HepG2 (cell line): ENCODE data around the gene ZNF667. TPM values are rescaled to one million over a fixed set of nuclear protein-coding genes. Genes with fewer than 3 reads are reported as not detected.

Source experiments
- ATAC-seq: fragments of 200-7000 bp; cut with Tn5 transposase; 3 replicates; pipeline ENCODE4 v1.9.1; 2020; ENCODE audit warnings: mild to moderate bottlenecking, moderate library complexity
- BruUV-seq: library from RNA; stranded (reverse); fragments of 400-500 nt; replicated peaks from 2 replicates; lab custom pipeline; 2021; lab: Mats Ljungman, UMichigan
- CTCF ChIA-PET: fragments of 300-600 bp; formaldehyde crosslinking; extraction: SDS; loops from one replicate; lab custom pipeline; 2021; ENCODE audit warnings: low total read pairs, inconsistent platforms, low intra/inter-chr PET ratio; lab: Yijun Ruan, JAX
- POLR2A ChIA-PET: fragments of 350-600 bp; sonication (Branson Sonifier 250); formaldehyde crosslinking; loops from one replicate; lab custom pipeline; 2020; ENCODE audit warnings: antibody characterized with exemption, inconsistent platforms; lab: Yijun Ruan, JAX
- DNase-seq: peaks from one replicate; pipeline ENCODE4 v3.0.0-alpha.2; 2015; ENCODE audit warnings: low spot score
- FAIRE-seq: peaks from 3 replicates; lab custom pipeline; 2011; peaks lifted over from hg19 to GRCh38; lab: Jason Lieb, UNC
- H2AFZ ChIP-seq: one replicate; pipeline ENCODE4 v1.6.1; 2011; ENCODE audit warnings: low read length, inconsistent platforms
- H3K27ac ChIP-seq: fragments of 300-600 bp; 3 replicates; pipeline ENCODE4 v1.8.0; 2011; ENCODE audit warnings: mixed run types, mild to moderate bottlenecking, mixed read lengths, low read length, inconsistent platforms; ENCODE audit not compliant: insufficient read depth; ENCODE audit errors: extremely low read length
- H3K27me3 ChIP-seq, 2 experiments: fragments of 200-600 bp in 1 of 2; 2 replicates in 1 of 2; 3 replicates in 1 of 2; pipeline versions ENCODE4 v1.6.0 to v1.8.0; 2011; ENCODE audit warnings: low read length in 2 of 2, mild to moderate bottlenecking in 2 of 2, moderate library complexity in 2 of 2, inconsistent platforms in 1 of 2; ENCODE audit not compliant: insufficient read depth in 2 of 2, control insufficient read depth in 1 of 2
- H3K36me3 ChIP-seq, 2 experiments: fragments of 200-600 bp in 1 of 2; replicated peaks in 1 of 2; 2 replicates in 1 of 2; 3 replicates in 1 of 2; pipeline versions ENCODE4 v1.5.1 to v1.8.0; 2011; ENCODE audit warnings: low read length in 2 of 2, inconsistent platforms in 1 of 2; ENCODE audit not compliant: insufficient read depth in 2 of 2, control insufficient read depth in 1 of 2
- H3K4me1 ChIP-seq: 2 replicates; pipeline ENCODE4 v1.5.1; 2012; ENCODE audit warnings: low read length, inconsistent platforms; ENCODE audit not compliant: insufficient read depth
- H3K4me2 ChIP-seq: 2 replicates; pipeline ENCODE4 v1.6.0; 2011; ENCODE audit warnings: low read depth, low read length, inconsistent platforms
- H3K4me3 ChIP-seq, 3 experiments: fragments of 200-600 bp in 1 of 3; sonication (generic), shearing (Covaris generic) in 1 of 3; replicated peaks in 1 of 3; 2 replicates each; pipeline ENCODE4 v1.5.1; 2011 to 2016; ENCODE audit warnings: low read length in 3 of 3, inconsistent platforms in 2 of 3, low read depth in 2 of 3, mild to moderate bottlenecking in 2 of 3, control low read depth in 1 of 3, mixed read lengths in 1 of 3; ENCODE audit not compliant: insufficient read depth in 1 of 3
- H3K79me2 ChIP-seq: one replicate; pipeline ENCODE4 v1.6.1; 2011; ENCODE audit warnings: low read length, inconsistent platforms; ENCODE audit not compliant: insufficient read depth
- H3K9ac ChIP-seq: 2 replicates; pipeline ENCODE4 v1.6.0; 2011; ENCODE audit warnings: mild to moderate bottlenecking, low read depth, low read length, inconsistent platforms; ENCODE audit not compliant: insufficient read depth
- H3K9me3 ChIP-seq: 2 replicates; pipeline ENCODE4 v1.5.1; 2012; ENCODE audit warnings: mild to moderate bottlenecking, low read length
- H4K20me1 ChIP-seq: 2 replicates; pipeline ENCODE4 v1.6.0; 2011; ENCODE audit warnings: inconsistent platforms, mild to moderate bottlenecking, low read length, moderate library complexity; ENCODE audit not compliant: insufficient read depth
- ATAD3A ChIP-seq: sonication (generic); formaldehyde crosslinking; IDR thresholded peaks from 2 replicates; pipeline ENCODE4 v1.4.0; 2020; ENCODE audit warnings: missing genetic modification reagents
- CEBPB ChIP-seq: IDR thresholded peaks from 2 replicates; pipeline ENCODE4 v1.6.1; 2011; ENCODE audit warnings: low read depth, low read length, improper control_type of control experiment, borderline replicate concordance
- KAT7 ChIP-seq: IDR thresholded peaks from 2 replicates; pipeline ENCODE4 v1.6.1; 2018; ENCODE audit warnings: borderline replicate concordance, missing compliant biosample characterization
- RFX5 ChIP-seq: IDR thresholded peaks from 2 replicates; pipeline ENCODE4 v1.6.1; 2011; ENCODE audit warnings: low read depth, low read length, improper control_type of control experiment
- SMAD9 ChIP-seq: sonication (generic); formaldehyde crosslinking; IDR thresholded peaks from 2 replicates; pipeline ENCODE4 v1.5.1; 2020; ENCODE audit warnings: mild to moderate bottlenecking, missing genetic modification reagents
- SRSF4 ChIP-seq: fragments of 200-400 bp; formaldehyde crosslinking; IDR thresholded peaks from one replicate; pipeline ENCODE4 v1.6.1; 2018; ENCODE audit warnings: mild to moderate bottlenecking, low read depth, low read length, moderate library complexity; ENCODE audit not compliant: poor library complexity, severe bottlenecking
- STAG1 ChIP-seq: sonication (generic); formaldehyde crosslinking; IDR thresholded peaks from 2 replicates; pipeline ENCODE4 v1.4.0; 2020; ENCODE audit warnings: missing genetic modification reagents
- ZMYM3 ChIP-seq: sonication (generic); formaldehyde crosslinking; IDR thresholded peaks from 2 replicates; pipeline ENCODE4 v1.5.1; 2020; ENCODE audit warnings: mild to moderate bottlenecking, missing genetic modification reagents
- ZNF18 ChIP-seq: sonication (generic); formaldehyde crosslinking; IDR thresholded peaks from 2 replicates; pipeline ENCODE4 v1.8.0; 2022; ENCODE audit warnings: mild to moderate bottlenecking, missing genetic modification reagents; ENCODE audit not compliant: insufficient replicate concordance
- ZNF530 ChIP-seq: sonication (generic); formaldehyde crosslinking; IDR thresholded peaks from 2 replicates; pipeline ENCODE4 v1.5.0; 2020; ENCODE audit warnings: low read depth, mild to moderate bottlenecking, missing genetic modification reagents
- ZNF800 ChIP-seq: sonication (generic); formaldehyde crosslinking; IDR thresholded peaks from 2 replicates; pipeline ENCODE4 v1.4.0; 2020; ENCODE audit warnings: missing genetic modification reagents
- ZSCAN12 ChIP-seq: sonication (generic); formaldehyde crosslinking; IDR thresholded peaks from 2 replicates; pipeline ENCODE4 v1.9.0; 2021; ENCODE audit warnings: mild to moderate bottlenecking, missing genetic modification reagents
- WGBS: methylation state at CpG from one replicate; pipeline ENCODE4 v1.1.6; 2017; ENCODE audit warnings: low lambda C conversion rate; 5-methylcytosine and 5-hydroxymethylcytosine counted together
- in situ Hi-C: cut with HindIII; loops from 2 replicates; pipeline ENCODE4 v1.10.0; 2017; ENCODE audit warnings: low pct_unique_long_range_greater_than_20kb; ENCODE audit not compliant: extremely low pct_ligation_motif_present
- intact Hi-C: fragments of 100-400 bp; cut with micrococcal nuclease; formaldehyde crosslinking; loops from one replicate; pipeline ENCODE4 v1.10.0; 2022; ENCODE audit not compliant: unreplicated experiment
- polyA plus RNA-seq, 8 experiments: library from polyadenylated mRNA; depleted of rRNA in 3 of 8; stranded (reverse) in 7 of 8; unstranded in 1 of 8; fragments of >200 nt; fragmentation: Illumina TruSeq in 4 of 8; extraction: Trizol in 4 of 8; gene quantifications; 2 replicates each; pipeline versions ENCODE4 v1.2.1 to v1.2.3, GENCODE V29; 2011 to 2016; ENCODE audit warnings: low read depth in 4 of 8, missing spikeins in 1 of 8, mixed read lengths in 1 of 8; ENCODE audit not compliant: insufficient read depth in 1 of 8
- total RNA-seq, 5 experiments: library from RNA; depleted of rRNA; stranded (reverse); fragments of >200 nt; fragmentation: Illumina TruSeq; extraction: Trizol; gene quantifications; 2 replicates each; pipeline ENCODE4 v1.2.3, GENCODE V29; 2016; ENCODE audit warnings: low read depth in 1 of 5
- TF ChIP-seq, protein P1 (sequence below): sonication (generic); formaldehyde crosslinking; IDR thresholded peaks from 2 replicates; pipeline ENCODE4 v1.9.0; 2021; ENCODE audit warnings: missing genetic modification reagents, borderline replicate concordance

The ZNF667 gene
- total and polyA plus RNA-seq, 2 of the 13 experiments (the other 11 are each of a cell fraction or from before 2014, with no cell fraction given), result not detected

DNA sequence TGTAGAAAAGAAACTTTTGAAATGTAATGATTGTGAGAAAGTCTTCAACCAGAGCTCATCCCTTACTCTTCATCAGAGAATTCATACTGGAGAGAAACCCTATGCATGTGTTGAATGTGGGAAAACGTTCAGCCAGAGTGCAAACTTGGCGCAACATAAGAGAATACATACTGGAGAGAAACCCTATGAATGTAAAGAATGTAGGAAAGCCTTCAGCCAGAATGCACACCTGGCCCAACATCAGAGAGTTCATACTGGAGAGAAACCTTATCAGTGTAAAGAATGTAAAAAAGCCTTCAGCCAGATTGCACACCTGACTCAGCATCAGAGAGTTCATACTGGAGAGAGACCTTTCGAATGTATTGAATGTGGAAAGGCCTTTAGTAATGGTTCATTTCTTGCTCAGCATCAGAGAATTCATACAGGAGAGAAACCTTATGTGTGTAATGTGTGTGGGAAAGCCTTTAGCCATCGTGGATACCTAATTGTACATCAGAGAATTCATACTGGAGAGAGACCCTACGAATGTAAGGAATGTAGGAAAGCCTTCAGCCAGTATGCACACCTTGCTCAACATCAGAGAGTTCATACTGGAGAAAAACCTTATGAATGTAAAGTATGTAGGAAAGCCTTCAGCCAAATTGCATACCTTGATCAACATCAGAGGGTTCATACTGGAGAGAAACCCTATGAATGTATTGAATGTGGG lies 53.7 kb downstream of the ZNF667 start:
- Histone ChIP-seq H3K4me2 (no peak overlapping the region), H4K20me1 (no peaks in the 10 kb centered on the region), H2AFZ (no peak overlapping the region), H3K9ac (no peak overlapping the region), H3K4me1 (no peaks in the 10 kb centered on the region), H3K27ac (no peak overlapping the region), H3K79me2 (no peaks in the 10 kb centered on the region), H3K36me3 (no peaks in the 10 kb centered on the region; a peak in 2 of 5 replicates), H3K9me3 (peaks cover 97% of the 10 kb centered on the region), H3K4me3 (no peak overlapping the region), H3K27me3 (no peaks in the 10 kb centered on the region)
- in situ Hi-C loops (no loop called here), intact Hi-C loops (no loop called here)
- ChIA-PET POLR2A (no interaction called here), CTCF (no interaction called here)
- DNase-seq, result no peak
- no peak for ATAC-seq
- BruUV-seq, result no TSS peak
- no peak for FAIRE-seq
- 82% methylated on average over 5 of the region's 5 CpGs for WGBS
- no peak for TF ChIP-seq ZNF18 (CRISPR knock-in tag)
- TF ChIP-seq, protein P1, sequence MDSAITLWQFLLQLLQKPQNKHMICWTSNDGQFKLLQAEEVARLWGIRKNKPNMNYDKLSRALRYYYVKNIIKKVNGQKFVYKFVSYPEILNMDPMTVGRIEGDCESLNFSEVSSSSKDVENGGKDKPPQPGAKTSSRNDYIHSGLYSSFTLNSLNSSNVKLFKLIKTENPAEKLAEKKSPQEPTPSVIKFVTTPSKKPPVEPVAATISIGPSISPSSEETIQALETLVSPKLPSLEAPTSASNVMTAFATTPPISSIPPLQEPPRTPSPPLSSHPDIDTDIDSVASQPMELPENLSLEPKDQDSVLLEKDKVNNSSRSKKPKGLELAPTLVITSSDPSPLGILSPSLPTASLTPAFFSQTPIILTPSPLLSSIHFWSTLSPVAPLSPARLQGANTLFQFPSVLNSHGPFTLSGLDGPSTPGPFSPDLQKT (CRISPR knock-in tag), result no peak
- no peak for TF ChIP-seq SMAD9 (CRISPR knock-in tag)
- no peak for TF ChIP-seq ATAD3A
- TF ChIP-seq ZMYM3 (CRISPR knock-in tag), result no peak
- no peak for TF ChIP-seq RFX5
- no peak for TF ChIP-seq ZNF800 (CRISPR knock-in tag)
- TF ChIP-seq KAT7 (CRISPR knock-in tag), result no peak
- no peak for TF ChIP-seq CEBPB
- no peak for TF ChIP-seq ZNF530 (CRISPR knock-in tag)
- no peak for TF ChIP-seq ZSCAN12 (CRISPR knock-in tag)
- no peak for TF ChIP-seq STAG1 (CRISPR knock-in tag)
- TF ChIP-seq SRSF4, result no peak
